OCI-LY7 (cell line): ENCODE results near the gene NTF3.

ENCODE experiments used
- EZH2phosphoT487 ChIP-seq: fragments of 200-600 bp; sonication (generic); IDR thresholded peaks from 2 replicates; pipeline ENCODE4 v1.6.1; 2018; ENCODE audit warnings: low read depth, borderline replicate concordance, mild to moderate bottlenecking, mixed run types, antibody characterized with exemption, low read length, moderate library complexity, mixed read lengths
- TF ChIP-seq, protein P1 (sequence below): fragments of 200-600 bp; sonication (generic); conservative IDR thresholded peaks from 2 replicates; pipeline ENCODE4 v1.5.1; 2014; ENCODE audit warnings: mild to moderate bottlenecking, antibody characterized with exemption, low read length, moderate library complexity, mixed read lengths

DNA sequence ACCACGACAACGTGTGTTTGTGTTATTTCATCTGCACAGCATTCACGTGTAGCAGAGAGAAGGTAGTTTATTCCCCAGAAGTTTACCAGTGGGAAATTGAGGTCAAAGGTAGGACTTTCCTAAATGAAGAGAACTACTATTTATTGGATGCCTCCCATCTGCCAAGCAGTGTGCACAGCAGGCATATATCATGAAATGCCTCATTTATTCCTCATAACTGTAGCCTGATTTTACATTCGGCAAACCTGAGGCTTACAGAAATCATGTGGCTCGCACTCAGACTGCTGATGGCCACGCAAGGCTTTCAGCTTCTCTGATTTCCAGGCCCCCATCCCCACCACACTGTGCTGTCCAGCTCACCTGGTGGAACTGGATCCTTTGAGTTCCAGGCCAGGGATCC lies 33.5 kb downstream of the NTF3 start:
- TF ChIP-seq, protein P1, sequence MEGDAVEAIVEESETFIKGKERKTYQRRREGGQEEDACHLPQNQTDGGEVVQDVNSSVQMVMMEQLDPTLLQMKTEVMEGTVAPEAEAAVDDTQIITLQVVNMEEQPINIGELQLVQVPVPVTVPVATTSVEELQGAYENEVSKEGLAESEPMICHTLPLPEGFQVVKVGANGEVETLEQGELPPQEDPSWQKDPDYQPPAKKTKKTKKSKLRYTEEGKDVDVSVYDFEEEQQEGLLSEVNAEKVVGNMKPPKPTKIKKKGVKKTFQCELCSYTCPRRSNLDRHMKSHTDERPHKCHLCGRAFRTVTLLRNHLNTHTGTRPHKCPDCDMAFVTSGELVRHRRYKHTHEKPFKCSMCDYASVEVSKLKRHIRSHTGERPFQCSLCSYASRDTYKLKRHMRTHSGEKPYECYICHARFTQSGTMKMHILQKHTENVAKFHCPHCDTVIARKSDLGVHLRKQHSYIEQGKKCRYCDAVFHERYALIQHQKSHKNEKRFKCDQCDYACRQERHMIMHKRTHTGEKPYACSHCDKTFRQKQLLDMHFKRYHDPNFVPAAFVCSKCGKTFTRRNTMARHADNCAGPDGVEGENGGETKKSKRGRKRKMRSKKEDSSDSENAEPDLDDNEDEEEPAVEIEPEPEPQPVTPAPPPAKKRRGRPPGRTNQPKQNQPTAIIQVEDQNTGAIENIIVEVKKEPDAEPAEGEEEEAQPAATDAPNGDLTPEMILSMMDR, result no peak
- TF ChIP-seq EZH2phosphoT487, result no peak
